Measurements from ENCODE around the gene FKBP15.

FKBP15 gene

GRCh38 chr9:113177251-113177650, 43.8 kb downstream of the FKBP15 start:
- no peak for TF ChIP-seq CTCF (IDR thresholded peaks at IDR 0.05; ENCODE audit: low read depth, low read length)
- no peak for DNase-seq (ENCODE audit: low read depth in 2 of 2)
- no peak overlapping the region for H3K4me3 ChIP-seq (replicated peaks in 1 of 2; ENCODE audit: low read depth in 2 of 2, low read length in 2 of 2)

DNA sequence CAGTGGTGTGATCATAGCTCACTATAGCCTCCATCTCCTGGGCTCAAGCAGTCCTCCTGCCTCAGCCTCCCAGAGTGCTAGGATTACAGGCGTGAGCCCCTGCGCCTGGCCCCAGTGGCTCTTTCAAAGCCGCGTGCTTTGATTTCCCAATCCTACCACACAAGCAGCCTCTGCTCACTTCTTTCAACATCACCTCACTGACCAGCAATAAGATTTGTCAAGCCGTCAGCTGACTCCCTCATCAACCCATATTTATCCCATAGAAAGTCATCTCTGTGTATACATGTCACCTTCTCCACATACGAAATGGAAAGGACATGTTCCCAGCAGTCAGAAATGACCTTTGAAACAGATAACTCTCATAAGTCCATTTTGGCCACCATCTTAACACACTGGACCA, 44.3 kb downstream of the FKBP15 start:
- no peak overlapping the region for H3K4me3 ChIP-seq (replicated peaks in 1 of 2; ENCODE audit: low read depth in 2 of 2, low read length in 2 of 2)
- no peak for TF ChIP-seq CTCF (IDR thresholded peaks at IDR 0.05; ENCODE audit: low read depth, low read length)
- DNase-seq (ENCODE audit: low read depth in 2 of 2): no peak

- no peak for DNase-seq (ENCODE audit: low read depth in 2 of 2)
- TF ChIP-seq CTCF (IDR thresholded peaks at IDR 0.05; ENCODE audit: low read depth, low read length): no peak
- no peak overlapping the region for H3K4me3 ChIP-seq (replicated peaks in 1 of 2; ENCODE audit: low read depth in 2 of 2, low read length in 2 of 2)
These were observed 47.7 kb downstream of the FKBP15 start for GRCh38 chr9:113173341-113173740.

DNA sequence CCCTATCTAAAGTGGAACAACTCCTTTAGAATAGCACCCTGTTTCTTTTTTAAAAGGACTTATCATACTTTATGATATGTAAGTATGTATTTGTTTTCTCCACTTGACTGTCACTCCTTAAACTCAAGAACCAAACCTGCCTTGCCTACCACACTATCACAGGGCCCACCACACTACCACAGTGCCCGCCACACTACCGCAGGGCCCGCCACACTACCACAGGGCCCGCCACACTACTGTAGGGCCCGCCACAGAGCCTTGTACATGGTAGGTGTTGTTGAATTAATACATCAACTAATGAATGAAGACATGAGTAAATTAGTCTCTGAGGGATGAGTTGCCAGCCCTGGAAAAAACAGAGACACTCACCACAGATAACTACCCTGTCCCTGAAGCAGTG, 52.3 kb downstream of the FKBP15 start:
- no peak for DNase-seq (ENCODE audit: low read depth in 2 of 2)
- no peak overlapping the region for H3K4me3 ChIP-seq (replicated peaks in 1 of 2; ENCODE audit: low read depth in 2 of 2, low read length in 2 of 2)
- TF ChIP-seq CTCF (IDR thresholded peaks at IDR 0.05; ENCODE audit: low read depth, low read length): no peak

DNA sequence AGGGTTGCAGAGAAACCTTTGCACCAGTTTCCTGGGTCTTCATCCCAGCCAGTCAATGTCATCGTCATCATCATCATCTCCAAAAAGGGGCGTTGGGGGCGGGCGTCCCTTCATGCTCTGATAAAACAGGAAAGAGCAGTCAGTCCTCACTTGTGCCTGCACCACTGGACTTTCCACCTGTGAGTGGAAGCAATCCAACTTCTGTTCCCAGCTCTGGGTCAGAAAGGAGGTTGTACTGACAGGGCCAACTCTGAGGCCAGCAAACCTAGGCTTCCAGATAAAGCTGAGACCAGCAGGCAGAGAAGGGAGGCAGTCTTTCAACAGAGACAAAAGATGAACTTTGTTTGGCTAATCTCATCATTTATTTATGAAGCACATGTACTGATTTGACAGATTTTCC, 55.0 kb downstream of the FKBP15 start:
- TF ChIP-seq CTCF (IDR thresholded peaks at IDR 0.05; ENCODE audit: low read depth, low read length): no peak
- no peak for DNase-seq (ENCODE audit: low read depth in 2 of 2)
- no peak overlapping the region for H3K4me3 ChIP-seq (replicated peaks in 1 of 2; ENCODE audit: low read depth in 2 of 2, low read length in 2 of 2)

GRCh38 chr9:113164536-113165300, 56.4 kb downstream of the FKBP15 start:
- H3K4me3 ChIP-seq (replicated peaks in 1 of 2; ENCODE audit: low read depth in 2 of 2, low read length in 2 of 2): no peak overlapping the region
- no peak for TF ChIP-seq CTCF (IDR thresholded peaks at IDR 0.05; ENCODE audit: low read depth, low read length)
- peak; percentile 50 to 68 for DNase-seq (ENCODE audit: low read depth in 2 of 2)

GRCh38 chr9:113163001-113163400, 58.1 kb downstream of the FKBP15 start:
- TF ChIP-seq CTCF (IDR thresholded peaks at IDR 0.05; ENCODE audit: low read depth, low read length): no peak
- H3K4me3 ChIP-seq (replicated peaks in 1 of 2; ENCODE audit: low read depth in 2 of 2, low read length in 2 of 2): no peak overlapping the region
- no peak for DNase-seq (ENCODE audit: low read depth in 2 of 2)
